GM12878 (cell line): Measurements from ENCODE around the gene SEPTIN10. TPM values are rescaled to one million over a fixed set of nuclear protein-coding genes. Genes with fewer than 3 reads are reported as not detected.

Experiments used
- ATAC-seq: fragments of 200-7000 bp; cut with Tn5 transposase; 3 replicates; pipeline ENCODE4 v1.9.1; 2020; ENCODE audit warnings: mild to moderate bottlenecking, moderate library complexity
- BruUV-seq: library from RNA; stranded (reverse); fragments of 400-500 nt; replicated peaks from 2 replicates; lab custom pipeline; 2021; lab: Mats Ljungman, UMichigan
- CTCF ChIA-PET: fragments of 300-600 bp; sonication (Branson Sonifier 250); formaldehyde crosslinking; extraction: SDS; loops from one replicate; lab custom pipeline; 2021; ENCODE audit warnings: inconsistent platforms; lab: Yijun Ruan, JAX
- POLR2A ChIA-PET: fragments of 350-600 bp; formaldehyde crosslinking; extraction: SDS; loops from one replicate; lab custom pipeline; 2021; ENCODE audit warnings: inconsistent platforms; lab: Charles Lee
- RAD21 ChIA-PET: fragments of 300-600 bp; sonication (Branson Sonifier 250); formaldehyde crosslinking; loops from one replicate; lab custom pipeline; 2023; ENCODE audit warnings: antibody characterized with exemption; ENCODE audit not compliant: unreplicated experiment; lab: Charles Lee
- SMC1A ChIA-PET: fragments of 300-600 bp; sonication (Branson Sonifier 250); formaldehyde crosslinking; loops from one replicate; lab custom pipeline; 2023; ENCODE audit not compliant: unreplicated experiment, uncharacterized antibody; lab: Charles Lee
- DNase-seq: peaks from one replicate; pipeline ENCODE4 v3.0.0-alpha.2; 2011; ENCODE audit warnings: low read depth, low spot score
- FAIRE-seq: peaks from 3 replicates; lab custom pipeline; 2011; peaks lifted over from hg19 to GRCh38; lab: Jason Lieb, UNC
- H2AFZ ChIP-seq: 2 replicates; pipeline ENCODE4 v1.6.0; 2011; ENCODE audit warnings: low read depth, low read length, control low read depth; ENCODE audit not compliant: control insufficient read depth
- H3K27ac ChIP-seq: 2 replicates; pipeline ENCODE4 v1.5.1; 2011; ENCODE audit warnings: control low read depth; ENCODE audit not compliant: control insufficient read depth, insufficient read depth
- H3K27me3 ChIP-seq, 2 experiments: replicated peaks in 1 of 2; 2 replicates each; pipeline versions ENCODE4 v1.6.0 to v1.6.1; 2011; ENCODE audit warnings: low read length in 1 of 2; ENCODE audit not compliant: control insufficient read depth in 2 of 2, insufficient read depth in 2 of 2
- H3K36me3 ChIP-seq, 2 experiments: 2 replicates each; pipeline ENCODE4 v1.5.1; 2011; ENCODE audit warnings: low read length in 1 of 2; ENCODE audit not compliant: control insufficient read depth in 2 of 2, insufficient read depth in 2 of 2
- H3K4me1 ChIP-seq: 2 replicates; pipeline ENCODE4 v1.6.1; 2011; ENCODE audit warnings: mild to moderate bottlenecking, low read length, moderate library complexity, mixed read lengths; ENCODE audit not compliant: control insufficient read depth, insufficient read depth
- H3K4me2 ChIP-seq: 2 replicates; pipeline ENCODE4 v1.6.0; 2011; ENCODE audit warnings: control low read depth; ENCODE audit not compliant: control insufficient read depth, insufficient read depth
- H3K4me3 ChIP-seq: fragments of 200-600 bp; sonication (generic); 2 replicates; pipeline ENCODE4 v1.5.1; 2016
- H3K79me2 ChIP-seq: 2 replicates; pipeline ENCODE4 v1.6.0; 2011; ENCODE audit warnings: low read length; ENCODE audit not compliant: control insufficient read depth, insufficient read depth
- H3K9ac ChIP-seq: 2 replicates; pipeline ENCODE4 v1.8.0; 2011; ENCODE audit warnings: low read length, control low read depth, mixed read lengths; ENCODE audit not compliant: control insufficient read depth, insufficient read depth
- H3K9me3 ChIP-seq: replicated peaks from 3 replicates; pipeline ENCODE4 v1.5.1; 2011; ENCODE audit warnings: mild to moderate bottlenecking, low read length; ENCODE audit not compliant: control insufficient read depth, insufficient read depth
- H4K20me1 ChIP-seq: 2 replicates; pipeline ENCODE4 v1.6.0; 2011; ENCODE audit not compliant: control insufficient read depth, insufficient read depth
- BRCA1 ChIP-seq: IDR thresholded peaks from 2 replicates; pipeline ENCODE4 v1.6.1; 2011; ENCODE audit warnings: low read depth, low read length, improper control_type of control experiment
- CBFB ChIP-seq: IDR thresholded peaks from 2 replicates; pipeline ENCODE4 v1.6.1; 2016; ENCODE audit warnings: antibody characterized with exemption, low read depth
- CHD4 ChIP-seq: fragments of 200-600 bp; sonication (generic); IDR thresholded peaks from 2 replicates; pipeline ENCODE4 v1.6.1; 2016; ENCODE audit warnings: mild to moderate bottlenecking
- E4F1 ChIP-seq: fragments of 450-650 bp; IDR thresholded peaks from 2 replicates; pipeline ENCODE4 v1.6.1; 2018; ENCODE audit warnings: borderline replicate concordance, mild to moderate bottlenecking; ENCODE audit not compliant: partially characterized antibody
- PAX8 ChIP-seq: fragments of 450-650 bp; IDR thresholded peaks from 2 replicates; pipeline ENCODE4 v1.6.1; 2017; ENCODE audit warnings: mild to moderate bottlenecking, moderate library complexity
- RCOR1 ChIP-seq: conservative IDR thresholded peaks from 2 replicates; pipeline ENCODE4 v1.6.1; 2012; ENCODE audit warnings: low read depth, low read length, improper control_type of control experiment
- SUZ12 ChIP-seq: fragments of 200-600 bp; sonication (generic); IDR thresholded peaks from one replicate; pipeline ENCODE4 v1.6.1; 2018; ENCODE audit warnings: antibody characterized with exemption, mild to moderate bottlenecking; ENCODE audit not compliant: unreplicated experiment
- TARDBP ChIP-seq: IDR thresholded peaks from 2 replicates; pipeline ENCODE4 v1.6.1; 2016; ENCODE audit warnings: borderline replicate concordance
- ZBED1 ChIP-seq: IDR thresholded peaks from 2 replicates; pipeline ENCODE4 v1.6.1; 2016; ENCODE audit warnings: borderline replicate concordance
- WGBS: methylation state at CpG from one replicate; pipeline ENCODE4 v1.1.6; 2016; ENCODE audit warnings: low lambda C conversion rate; ENCODE audit not compliant: insufficient replicate concordance, insufficient coverage; ENCODE audit errors: missing lambda C conversion rate; 5-methylcytosine and 5-hydroxymethylcytosine counted together
- in situ Hi-C: fragments of 300-500 bp; cut with MboI; formaldehyde crosslinking; loops from 9 replicates; pipeline ENCODE4 v1.14.3; 2018; ENCODE audit warnings: mixed read lengths
- intact Hi-C: fragments of 100-400 bp; cut with micrococcal nuclease; formaldehyde crosslinking; loops from one replicate; pipeline ENCODE4 v1.14.2; 2022; ENCODE audit not compliant: unreplicated experiment
- polyA plus RNA-seq, 11 experiments: library from polyadenylated mRNA; depleted of rRNA in 4 of 11; unstranded in 6 of 11; stranded (reverse) in 5 of 11; fragments of >200 nt; fragmentation: Nextera tagmentation in 4 of 11; fragmentation: Illumina TruSeq in 1 of 11; extraction: Ambion mirVana in 4 of 11; extraction: Trizol in 1 of 11; gene quantifications; 1 replicate in 1 of 11; 2 replicates in 10 of 11; pipeline versions ENCODE4 v1.2.1 to v1.2.3, GENCODE V29; 2011 to 2016; ENCODE audit warnings: inconsistent platforms in 2 of 11, missing spikeins in 2 of 11, low read depth in 1 of 11
- total RNA-seq, 4 experiments: library from RNA; depleted of rRNA in 3 of 4; stranded (reverse); fragments of >200 nt in 3 of 4; fragmentation: Illumina TruSeq in 1 of 4; extraction: Trizol in 1 of 4; gene quantifications; 2 replicates each; pipeline versions ENCODE4 v1.2.1 to v1.2.3, GENCODE V29; 2013 to 2021
- TF ChIP-seq, protein P1 (sequence below): fragments of 450-650 bp; formaldehyde crosslinking; IDR thresholded peaks from 2 replicates; pipeline ENCODE4 v1.4.0; 2020; ENCODE audit warnings: mild to moderate bottlenecking, moderate library complexity
- TF ChIP-seq, protein P2 (sequence below): fragments of 450-650 bp; formaldehyde crosslinking; IDR thresholded peaks from 2 replicates; pipeline ENCODE4 v1.4.0; 2022; ENCODE audit warnings: mild to moderate bottlenecking, moderate library complexity

The SEPTIN10 gene
- total and polyA plus RNA-seq, 10 of the 15 experiments (the other 5 are each of a cell fraction or from before 2014, with no cell fraction given) = 20.2 to 132 (median 62.7) TPM

- no peaks in the 10 kb centered on the region for H3K79me2 ChIP-seq
- no peak for ATAC-seq
- no peak for DNase-seq
- no peak overlapping the region for H3K4me2 ChIP-seq
- intact Hi-C loops (no loop called here), in situ Hi-C loops (no loop called here)
- no peaks in the 10 kb centered on the region for H4K20me1 ChIP-seq
- BruUV-seq = no TSS peak
- H3K4me3 ChIP-seq = no peak overlapping the region
- H3K27ac ChIP-seq = no peak overlapping the region
- H3K9ac ChIP-seq = no peak overlapping the region
- no peak for FAIRE-seq
- no peak overlapping the region for H2AFZ ChIP-seq
- POLR2A ChIA-PET = interaction anchor here (1.1 kb wide), 1 partner anchor 19 kb away, joined by 3 read pairs; no protein-coding TSS in a partner anchor
- WGBS = 49% methylated on average over 9 of the region's 9 CpGs
- CTCF ChIA-PET = interaction anchor here (1.1 to 6.4 kb wide), 3 partner anchors 11 to 180 kb away, joined by 3 to 61 read pairs (median 6); no protein-coding TSS in a partner anchor
- H3K27me3 ChIP-seq = no peaks in the 10 kb centered on the region
- no peaks in the 10 kb centered on the region; the same call in 1 of the 2 replicates for H3K4me1 ChIP-seq
- 0 out of 4 replicates have a peak, but pooled peaks cover 0 to 2% of the 10 kb centered on the region in 2 experiments for H3K36me3 ChIP-seq
- no peaks in the 10 kb centered on the region; the same call in 2 of the 3 replicates for H3K9me3 ChIP-seq
- SMC1A ChIA-PET = interaction anchor here (0.6 to 7.6 kb wide), 9 partner anchors 10 to 1196 kb away, joined by 3 to 63 read pairs (median 4); no protein-coding TSS in a partner anchor
- RAD21 ChIA-PET = interaction anchor here (1.2 kb wide), 1 partner anchor 9 kb away, joined by 5 read pairs; no protein-coding TSS in a partner anchor
- TF ChIP-seq CBFB (no peak), RCOR1 (no peak), ZBED1 (no peak), BRCA1 (no peak), TARDBP (no peak), SUZ12 (no peak), E4F1 (no peak), CHD4 (no peak), PAX8 (no peak)
- TF ChIP-seq, protein P1, sequence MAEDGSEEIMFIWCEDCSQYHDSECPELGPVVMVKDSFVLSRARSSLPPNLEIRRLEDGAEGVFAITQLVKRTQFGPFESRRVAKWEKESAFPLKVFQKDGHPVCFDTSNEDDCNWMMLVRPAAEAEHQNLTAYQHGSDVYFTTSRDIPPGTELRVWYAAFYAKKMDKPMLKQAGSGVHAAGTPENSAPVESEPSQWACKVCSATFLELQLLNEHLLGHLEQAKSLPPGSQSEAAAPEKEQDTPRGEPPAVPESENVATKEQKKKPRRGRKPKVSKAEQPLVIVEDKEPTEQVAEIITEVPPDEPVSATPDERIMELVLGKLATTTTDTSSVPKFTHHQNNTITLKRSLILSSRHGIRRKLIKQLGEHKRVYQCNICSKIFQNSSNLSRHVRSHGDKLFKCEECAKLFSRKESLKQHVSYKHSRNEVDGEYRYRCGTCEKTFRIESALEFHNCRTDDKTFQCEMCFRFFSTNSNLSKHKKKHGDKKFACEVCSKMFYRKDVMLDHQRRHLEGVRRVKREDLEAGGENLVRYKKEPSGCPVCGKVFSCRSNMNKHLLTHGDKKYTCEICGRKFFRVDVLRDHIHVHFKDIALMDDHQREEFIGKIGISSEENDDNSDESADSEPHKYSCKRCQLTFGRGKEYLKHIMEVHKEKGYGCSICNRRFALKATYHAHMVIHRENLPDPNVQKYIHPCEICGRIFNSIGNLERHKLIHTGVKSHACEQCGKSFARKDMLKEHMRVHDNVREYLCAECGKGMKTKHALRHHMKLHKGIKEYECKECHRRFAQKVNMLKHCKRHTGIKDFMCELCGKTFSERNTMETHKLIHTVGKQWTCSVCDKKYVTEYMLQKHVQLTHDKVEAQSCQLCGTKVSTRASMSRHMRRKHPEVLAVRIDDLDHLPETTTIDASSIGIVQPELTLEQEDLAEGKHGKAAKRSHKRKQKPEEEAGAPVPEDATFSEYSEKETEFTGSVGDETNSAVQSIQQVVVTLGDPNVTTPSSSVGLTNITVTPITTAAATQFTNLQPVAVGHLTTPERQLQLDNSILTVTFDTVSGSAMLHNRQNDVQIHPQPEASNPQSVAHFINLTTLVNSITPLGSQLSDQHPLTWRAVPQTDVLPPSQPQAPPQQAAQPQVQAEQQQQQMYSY (CRISPR knock-in tag) = no peak
- TF ChIP-seq, protein P2, sequence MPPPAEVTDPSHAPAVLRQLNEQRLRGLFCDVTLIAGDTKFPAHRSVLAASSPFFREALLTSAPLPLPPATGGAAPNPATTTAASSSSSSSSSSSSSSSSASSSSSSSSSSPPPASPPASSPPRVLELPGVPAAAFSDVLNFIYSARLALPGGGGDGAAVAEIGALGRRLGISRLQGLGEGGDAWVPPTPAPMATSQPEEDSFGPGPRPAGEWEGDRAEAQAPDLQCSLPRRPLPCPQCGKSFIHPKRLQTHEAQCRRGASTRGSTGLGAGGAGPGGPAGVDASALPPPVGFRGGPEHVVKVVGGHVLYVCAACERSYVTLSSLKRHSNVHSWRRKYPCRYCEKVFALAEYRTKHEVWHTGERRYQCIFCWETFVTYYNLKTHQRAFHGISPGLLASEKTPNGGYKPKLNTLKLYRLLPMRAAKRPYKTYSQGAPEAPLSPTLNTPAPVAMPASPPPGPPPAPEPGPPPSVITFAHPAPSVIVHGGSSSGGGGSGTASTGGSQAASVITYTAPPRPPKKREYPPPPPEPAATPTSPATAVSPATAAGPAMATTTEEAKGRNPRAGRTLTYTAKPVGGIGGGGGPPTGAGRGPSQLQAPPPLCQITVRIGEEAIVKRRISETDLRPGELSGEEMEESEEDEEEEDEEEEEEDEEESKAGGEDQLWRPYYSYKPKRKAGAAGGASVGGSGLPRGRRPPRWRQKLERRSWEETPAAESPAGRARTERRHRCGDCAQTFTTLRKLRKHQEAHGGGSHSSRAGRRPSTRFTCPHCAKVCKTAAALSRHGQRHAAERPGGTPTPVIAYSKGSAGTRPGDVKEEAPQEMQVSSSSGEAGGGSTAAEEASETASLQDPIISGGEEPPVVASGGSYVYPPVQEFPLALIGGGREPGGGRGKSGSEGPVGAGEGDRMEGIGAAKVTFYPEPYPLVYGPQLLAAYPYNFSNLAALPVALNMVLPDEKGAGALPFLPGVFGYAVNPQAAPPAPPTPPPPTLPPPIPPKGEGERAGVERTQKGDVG (CRISPR knock-in tag) = no peak
Observed at GRCh38 chr2:109555346-109555900, 58.3 kb downstream of the SEPTIN10 start.
